Stimulated activated CD4-positive, alpha-beta T cell treated with anti-CD3 and anti-CD28 coated beads, TNF-alpha, amount 100 ng/mL, for 48 hours (primary cell): Measurements from ENCODE around the gene RPUSD3.

Experiments
- DNase-seq, 3 donors: peaks; one replicate each; pipeline ENCODE4 v3.0.0-alpha.2; 2020; ENCODE audit warnings: low read depth in 3 of 3

RPUSD3 gene

DNA sequence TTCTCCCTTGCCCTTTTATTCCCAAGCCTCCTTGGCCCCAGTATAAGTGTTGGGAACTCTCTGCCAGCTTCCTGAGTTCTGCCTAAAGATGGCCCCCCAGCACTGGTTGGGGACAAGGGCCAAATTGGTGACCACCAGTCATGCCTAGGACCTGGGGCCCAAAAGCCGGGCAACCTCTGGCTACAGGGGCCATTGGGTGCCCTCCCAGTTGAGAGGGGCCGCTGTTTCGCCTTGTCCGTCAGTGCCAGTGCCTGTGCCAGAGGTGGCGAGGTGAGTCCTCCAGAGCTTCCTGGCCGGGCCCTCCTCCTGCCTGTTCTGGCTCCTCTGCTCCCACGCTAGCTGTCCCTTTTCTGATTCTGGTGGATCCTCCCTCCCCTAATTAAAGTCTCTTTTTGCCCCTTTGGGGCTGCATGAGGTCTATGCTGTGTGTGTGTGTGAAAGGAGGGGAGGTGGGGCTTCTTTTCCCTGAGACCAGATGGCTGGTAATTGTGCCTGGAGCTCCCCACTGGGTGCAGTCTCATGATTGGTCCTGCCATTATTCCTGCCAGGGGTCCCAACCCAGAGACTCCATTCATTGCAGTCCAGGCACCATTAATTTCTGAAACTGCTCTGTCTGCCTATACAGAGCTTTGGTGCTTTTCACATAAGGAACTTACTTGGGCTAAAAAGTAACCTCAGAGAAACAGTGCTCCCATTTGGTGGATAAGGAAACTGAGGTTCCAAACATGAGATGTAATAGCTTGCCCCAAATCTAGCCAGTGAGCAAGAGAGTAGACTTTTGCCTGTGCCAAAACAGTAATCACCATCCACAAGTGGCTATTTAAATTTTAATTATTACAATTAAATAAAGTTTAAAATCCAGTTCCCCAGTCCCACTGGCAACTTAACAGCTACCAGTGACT, 36.9 kb downstream of the RPUSD3 start:
- DNase-seq, result no peak

DNA sequence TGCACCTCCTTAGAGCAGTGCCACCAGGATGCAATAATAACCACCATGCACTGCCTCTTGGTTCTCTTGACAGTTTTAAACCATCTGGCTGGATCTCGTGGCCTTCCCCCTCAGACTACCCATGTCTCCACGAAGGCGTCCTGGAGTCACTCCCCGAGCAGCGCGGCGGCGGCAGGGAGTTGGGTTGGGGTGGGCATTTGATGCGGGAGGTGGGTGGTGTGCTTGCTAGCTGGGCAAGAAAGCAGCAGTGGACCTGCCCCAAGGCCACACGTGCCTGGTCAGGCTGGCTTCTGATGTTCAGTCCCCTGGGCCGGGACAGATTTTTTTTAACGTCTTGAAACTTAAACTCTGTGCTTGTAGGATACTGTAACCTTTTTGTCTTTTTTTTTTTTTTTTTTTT, 37.7 kb downstream of the RPUSD3 start:
- DNase-seq, result no peak

DNA sequence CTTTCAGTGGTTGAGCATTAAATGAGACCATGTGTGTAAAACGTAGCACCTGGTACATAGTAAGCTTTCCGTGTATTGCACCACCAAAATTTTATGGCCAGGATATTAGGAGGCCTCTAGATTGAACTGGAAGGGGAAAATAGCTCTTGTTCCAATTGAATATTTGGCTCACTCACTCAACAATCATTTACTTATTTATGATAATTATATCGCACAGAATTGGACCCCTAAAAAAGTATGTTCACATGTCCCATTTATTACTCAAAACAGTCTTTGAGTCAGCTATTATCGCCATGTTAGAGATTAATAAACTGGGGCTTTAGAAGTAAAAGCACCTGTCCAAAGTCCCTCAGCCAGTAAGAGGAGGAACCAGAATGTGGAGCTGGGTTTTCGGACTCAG, 38.8 kb downstream of the RPUSD3 start:
- DNase-seq, result no peak

DNA sequence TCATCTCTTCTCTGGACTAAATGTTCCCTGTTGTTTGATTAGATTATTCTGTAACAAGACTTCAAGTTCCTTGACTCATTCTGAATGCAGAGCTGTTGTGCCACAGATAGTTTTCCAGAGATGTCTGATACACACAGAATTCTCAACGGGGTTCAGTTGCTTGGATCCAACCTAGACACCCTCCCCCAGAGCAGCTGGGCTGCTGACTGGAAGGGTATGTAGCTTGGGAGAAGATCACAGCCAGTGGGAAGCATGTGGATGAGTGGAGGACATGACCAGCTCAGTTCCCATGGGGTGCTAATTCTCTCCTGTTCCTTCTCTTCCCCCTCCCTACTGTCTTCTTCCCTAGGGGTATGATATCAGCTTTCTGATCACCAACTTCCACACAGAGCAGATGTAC, 40.3 kb downstream of the RPUSD3 start:
- DNase-seq, result no peak

DNA sequence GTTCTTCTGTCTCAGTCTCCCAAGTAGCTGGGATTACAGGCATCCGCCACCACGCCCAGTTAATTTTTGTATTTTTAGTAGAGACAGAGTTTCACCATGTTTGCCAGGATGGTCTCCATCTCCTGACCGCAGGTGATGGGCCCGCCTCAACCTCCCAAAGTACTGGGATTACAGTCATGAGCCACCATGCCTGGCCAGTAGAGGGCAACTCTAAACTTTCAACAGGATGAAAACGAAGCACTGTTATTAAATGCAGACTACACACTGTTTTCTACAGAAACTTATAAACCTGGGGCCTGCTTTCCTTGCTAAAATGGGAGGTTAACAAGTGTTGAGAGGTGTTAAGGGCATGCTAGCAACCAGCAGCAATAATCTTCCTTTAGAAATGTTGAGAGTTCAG, 43.3 kb downstream of the RPUSD3 start:
- no peak for DNase-seq

DNA sequence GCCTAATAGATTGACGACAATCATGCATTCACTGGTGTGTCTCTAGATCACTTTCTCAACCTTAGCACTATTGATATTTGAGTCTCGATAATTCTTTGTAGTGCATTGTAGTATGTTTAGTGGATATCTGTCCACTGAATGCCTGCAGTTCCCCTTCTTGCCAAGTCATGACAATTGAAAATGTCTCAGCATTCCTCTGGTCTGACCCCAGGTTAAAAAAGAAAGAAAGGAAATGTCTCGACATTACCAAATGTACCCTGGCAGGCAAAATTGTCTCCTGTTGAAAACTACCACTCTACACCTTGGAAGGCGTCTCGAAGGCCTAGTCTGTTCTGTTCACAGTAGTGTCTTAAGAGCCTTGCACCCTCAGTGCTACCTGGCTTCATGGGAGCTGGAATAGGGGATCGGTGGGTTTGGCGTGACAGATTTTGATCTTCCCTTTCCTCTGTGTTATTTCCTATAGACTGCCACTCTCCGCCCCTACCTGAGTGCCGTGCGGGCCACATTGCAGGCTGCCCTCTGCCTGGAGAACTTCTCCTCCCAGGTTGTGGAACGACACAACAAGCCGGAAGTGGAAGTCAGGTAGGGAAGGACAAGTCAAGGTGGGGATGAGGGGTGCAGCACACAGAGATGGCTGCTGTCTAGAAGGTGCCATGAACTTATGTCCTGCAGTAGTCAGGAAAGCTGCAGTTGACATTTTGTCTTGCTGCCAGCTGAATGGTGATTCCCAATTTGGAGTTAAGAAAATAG, 46.4 kb downstream of the RPUSD3 start:
- no peak for DNase-seq

DNA sequence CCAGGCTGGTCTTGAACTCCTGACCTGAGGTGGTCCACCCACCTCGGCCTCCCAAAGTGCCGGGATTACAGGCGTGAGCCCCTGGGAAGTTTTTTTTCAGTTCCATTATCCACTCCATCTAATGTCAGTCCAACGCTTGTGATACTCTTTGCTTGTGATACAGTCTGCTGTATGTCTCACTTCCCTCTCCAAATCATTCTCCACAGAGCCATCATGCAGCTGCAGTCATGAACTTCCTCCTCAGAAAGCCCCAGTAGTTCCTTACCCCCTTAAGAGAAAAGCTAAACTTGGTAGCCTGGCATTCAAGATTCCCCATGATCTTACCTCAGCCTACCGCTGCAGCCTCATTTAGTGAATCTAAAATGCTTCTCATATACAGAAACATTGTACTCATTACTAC, 48.6 kb downstream of the RPUSD3 start:
- DNase-seq, result no peak

DNA sequence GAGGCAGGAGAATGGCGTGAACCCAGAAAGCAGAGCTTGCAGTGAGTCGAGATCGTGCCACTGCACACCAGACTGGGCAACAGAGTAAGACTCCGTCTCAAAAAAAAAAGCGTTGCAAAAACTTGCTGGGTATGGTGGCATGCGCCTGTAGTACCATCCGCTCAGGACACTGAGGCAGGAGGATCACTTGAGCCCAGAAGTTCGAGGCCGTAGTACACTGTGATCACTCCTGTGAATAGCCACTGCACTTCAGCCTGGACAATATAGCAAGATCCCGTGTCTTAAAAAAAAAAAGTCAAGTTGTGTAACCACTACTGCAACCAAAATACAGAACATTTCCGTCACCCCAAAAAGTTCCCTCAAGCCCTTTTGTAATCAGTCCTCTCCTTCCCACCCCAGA, 49.4 kb downstream of the RPUSD3 start:
- DNase-seq, result no peak

DNA sequence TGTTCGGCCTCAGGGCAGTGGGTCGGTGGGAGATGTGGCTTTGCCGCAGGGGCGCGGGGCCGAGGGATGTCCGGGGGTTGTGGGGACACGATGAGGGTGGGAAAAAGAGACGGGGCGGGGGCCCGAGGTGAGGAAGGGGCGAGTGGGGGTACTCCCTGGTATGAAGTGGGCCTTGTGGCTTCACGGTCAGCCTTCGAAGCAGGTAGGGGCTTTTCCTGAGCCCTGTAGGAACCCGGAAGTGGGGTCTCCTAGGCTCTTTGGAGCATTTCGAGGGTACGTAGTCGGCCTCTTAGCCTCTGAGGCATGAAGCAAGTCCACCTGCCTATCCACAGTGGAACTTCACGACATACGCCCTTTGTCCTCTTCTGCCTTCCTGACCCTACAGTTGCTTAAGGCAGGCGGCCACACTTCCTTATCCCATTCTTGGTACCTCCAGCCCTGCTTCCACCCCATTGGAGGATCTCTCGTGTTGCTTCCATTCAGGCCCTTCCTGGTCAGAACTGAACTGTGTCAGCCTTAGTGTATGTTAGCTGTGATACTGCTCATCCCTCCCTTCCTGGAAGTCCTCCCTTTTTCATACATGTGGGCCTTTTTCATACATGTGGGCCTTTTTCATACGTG, 50.5 kb downstream of the RPUSD3 start:
- no peak for DNase-seq

DNA sequence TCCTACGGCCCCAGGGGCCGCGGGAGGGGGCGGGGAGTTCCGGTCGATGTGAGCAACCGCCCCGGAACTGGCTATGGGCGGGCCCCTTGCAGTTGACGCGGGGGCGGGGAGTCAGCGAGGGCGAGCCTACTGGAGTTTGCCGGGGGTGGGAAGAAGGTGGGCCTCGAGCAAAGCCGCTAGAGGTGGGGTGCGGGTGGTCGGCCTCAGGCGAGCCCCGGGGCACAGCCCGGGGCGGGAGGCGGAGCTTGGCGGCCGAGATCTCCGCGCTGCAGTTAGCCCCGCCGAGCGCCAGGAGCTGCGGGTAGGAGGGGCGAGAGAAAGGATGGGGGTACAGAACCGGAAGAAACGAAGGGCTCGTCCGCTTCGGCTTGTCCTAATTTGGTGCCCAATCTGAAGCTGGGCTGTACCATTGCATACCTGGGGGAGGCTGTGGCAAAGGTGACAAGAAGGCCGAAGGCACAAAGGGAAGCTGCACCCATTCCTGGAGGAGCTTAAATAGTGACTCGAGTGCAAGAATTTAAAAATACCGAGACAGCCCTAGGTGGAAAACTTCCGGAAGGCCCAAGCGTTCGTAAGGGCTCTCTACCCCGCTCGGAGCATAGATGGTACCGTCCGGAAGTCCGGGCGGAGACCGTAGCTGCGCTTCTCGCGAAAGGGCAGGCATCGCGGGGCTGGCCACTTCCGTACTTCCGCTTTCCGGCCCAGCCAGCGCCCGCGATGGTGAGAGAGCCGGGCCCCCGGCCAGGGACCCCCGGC, 51.2 kb downstream of the RPUSD3 start, which contains the start of the genes ARPC4 and TADA3:
ARPC4 (plus strand) TSS at position 678 of the 756 bp plus-strand sequence; CDS start at position 718, 40 bp downstream.
TADA3 (minus strand) TSS at position 69 of the 756 bp plus-strand sequence. CDS start 1,007 bp downstream, outside the sequence.
- peak; percentile 72 to 93 (median 80) for DNase-seq

DNA sequence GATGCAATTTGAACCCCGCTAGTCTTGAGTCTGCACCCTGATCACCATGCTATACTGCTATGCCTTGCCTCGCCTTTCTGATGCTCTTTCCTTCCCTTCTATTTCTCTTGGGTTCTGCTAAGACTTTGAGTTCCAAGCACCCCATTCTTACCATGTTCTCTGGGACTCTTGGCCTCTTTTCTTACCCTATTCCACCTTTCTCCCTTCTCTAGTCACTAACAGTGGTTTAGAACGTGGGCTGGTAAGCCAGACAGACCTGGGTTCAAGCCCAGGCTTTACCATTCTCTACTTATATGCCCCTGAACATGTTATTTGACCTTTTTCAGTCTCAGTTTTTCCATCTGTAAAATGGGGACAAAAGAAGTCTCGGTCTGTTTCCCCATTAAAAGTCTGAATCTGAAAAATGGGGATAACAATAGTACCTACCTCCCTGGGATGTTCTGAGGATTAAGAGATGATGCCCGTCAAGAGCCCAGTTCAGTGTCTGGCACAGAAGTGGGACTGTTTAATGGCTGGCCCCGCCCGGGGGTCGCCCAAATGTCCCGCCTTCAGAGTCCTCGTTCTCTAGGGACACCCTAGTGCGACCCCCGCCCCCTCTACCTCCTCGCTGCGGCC, 51.9 kb downstream of the RPUSD3 start:
- DNase-seq, result no peak

DNA sequence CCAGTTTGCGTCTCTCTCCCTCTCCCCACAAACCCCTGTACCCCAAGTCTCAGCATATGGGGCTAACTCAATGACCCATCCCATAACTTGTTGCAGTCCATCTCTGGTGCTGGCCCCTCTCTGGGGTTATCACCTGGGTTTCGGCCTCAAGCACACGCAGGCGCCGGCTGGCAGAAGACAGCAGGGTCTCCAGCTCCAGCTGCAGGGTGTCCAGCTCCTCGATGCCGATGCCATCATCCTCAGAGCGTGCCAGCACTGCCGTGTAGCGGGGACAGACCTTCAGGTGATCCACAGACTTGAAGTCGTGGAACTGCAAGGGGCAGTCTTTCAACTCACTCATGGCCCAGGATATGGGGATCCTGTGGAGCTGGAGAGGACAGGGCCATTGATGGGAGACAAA, 52.7 kb downstream of the RPUSD3 start:
- no peak for DNase-seq
